Measurements from ENCODE around the gene TBC1D5. TPM values are rescaled to one million over a fixed set of nuclear protein-coding genes. Genes with fewer than 3 reads are reported as not detected.

Gene TBC1D5
- total and polyA plus RNA-seq, 10 donors, result 6.4 to 140 (median 97.1) TPM

DNA sequence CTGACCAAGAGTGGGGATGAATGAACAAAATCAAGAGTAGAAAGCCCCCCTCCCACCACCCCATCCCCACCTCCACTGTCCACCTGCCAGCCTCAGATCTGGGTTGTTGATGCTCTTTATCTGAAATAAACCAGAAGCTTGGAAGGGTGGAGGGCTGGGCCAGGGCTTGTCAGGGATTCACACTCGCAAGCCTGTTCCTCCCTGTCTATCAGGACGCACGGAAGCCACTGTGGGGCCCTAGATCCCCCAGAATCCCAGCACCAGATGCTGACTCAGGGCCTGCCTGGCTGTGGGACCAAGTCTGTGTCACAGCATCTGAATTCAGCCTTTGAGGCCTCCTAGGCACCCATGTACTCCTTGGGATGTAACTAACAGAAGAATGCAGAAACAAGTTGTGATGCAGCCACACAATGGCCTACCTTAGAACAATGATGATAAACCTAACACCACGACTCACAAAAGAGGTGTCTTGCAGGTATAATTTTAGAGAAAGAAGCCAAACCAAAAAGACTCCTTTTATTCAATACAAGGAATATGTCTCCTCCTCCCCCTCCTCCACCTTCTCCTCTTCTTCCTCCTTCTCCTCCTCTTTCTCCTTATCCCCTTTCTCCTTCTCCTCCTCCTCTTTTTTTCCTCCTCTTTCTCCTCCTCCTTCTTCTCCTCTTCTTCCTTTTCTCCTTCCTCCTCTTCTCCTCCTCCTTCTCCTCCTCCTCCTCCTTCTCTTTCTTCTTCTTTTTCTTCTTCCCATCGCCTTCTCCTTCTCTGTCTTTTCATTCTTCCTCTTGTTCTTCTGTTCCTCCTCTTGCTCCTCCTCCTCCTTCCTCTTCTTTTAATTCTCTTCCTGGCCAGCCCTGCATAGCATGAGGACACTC is 623.0 kb downstream of the TBC1D5 start:
- no peak for TF ChIP-seq POLR2A (IDR thresholded peaks at IDR 0.05)
- TF ChIP-seq, protein P1, sequence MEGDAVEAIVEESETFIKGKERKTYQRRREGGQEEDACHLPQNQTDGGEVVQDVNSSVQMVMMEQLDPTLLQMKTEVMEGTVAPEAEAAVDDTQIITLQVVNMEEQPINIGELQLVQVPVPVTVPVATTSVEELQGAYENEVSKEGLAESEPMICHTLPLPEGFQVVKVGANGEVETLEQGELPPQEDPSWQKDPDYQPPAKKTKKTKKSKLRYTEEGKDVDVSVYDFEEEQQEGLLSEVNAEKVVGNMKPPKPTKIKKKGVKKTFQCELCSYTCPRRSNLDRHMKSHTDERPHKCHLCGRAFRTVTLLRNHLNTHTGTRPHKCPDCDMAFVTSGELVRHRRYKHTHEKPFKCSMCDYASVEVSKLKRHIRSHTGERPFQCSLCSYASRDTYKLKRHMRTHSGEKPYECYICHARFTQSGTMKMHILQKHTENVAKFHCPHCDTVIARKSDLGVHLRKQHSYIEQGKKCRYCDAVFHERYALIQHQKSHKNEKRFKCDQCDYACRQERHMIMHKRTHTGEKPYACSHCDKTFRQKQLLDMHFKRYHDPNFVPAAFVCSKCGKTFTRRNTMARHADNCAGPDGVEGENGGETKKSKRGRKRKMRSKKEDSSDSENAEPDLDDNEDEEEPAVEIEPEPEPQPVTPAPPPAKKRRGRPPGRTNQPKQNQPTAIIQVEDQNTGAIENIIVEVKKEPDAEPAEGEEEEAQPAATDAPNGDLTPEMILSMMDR (IDR thresholded peaks at IDR 0.05 in 8 of 11, conservative IDR thresholded peaks at IDR 0.05 in 3 of 11), result no peak
- no peaks in the 10 kb centered on the region for H3K36me3 ChIP-seq
- no peaks in the 10 kb centered on the region for H3K4me1 ChIP-seq
- peaks cover 0 to 14% (median 0%) of the 10 kb centered on the region in 8 donors for H3K9me3 ChIP-seq
- H3K27me3 ChIP-seq (replicated peaks in 1 of 7), result no peaks in the 10 kb centered on the region
- intact Hi-C loops (cut with DNase I; ENCODE audit: low total_unique reads), result no loop called here
- 72 to 89% (median 83%) methylated on average over 5 of the region's 5 CpGs for WGBS, 5 donors
- no peak overlapping the region for H3K27ac ChIP-seq
- no peak overlapping the region for H3K4me3 ChIP-seq
- no peak for DNase-seq

DNA sequence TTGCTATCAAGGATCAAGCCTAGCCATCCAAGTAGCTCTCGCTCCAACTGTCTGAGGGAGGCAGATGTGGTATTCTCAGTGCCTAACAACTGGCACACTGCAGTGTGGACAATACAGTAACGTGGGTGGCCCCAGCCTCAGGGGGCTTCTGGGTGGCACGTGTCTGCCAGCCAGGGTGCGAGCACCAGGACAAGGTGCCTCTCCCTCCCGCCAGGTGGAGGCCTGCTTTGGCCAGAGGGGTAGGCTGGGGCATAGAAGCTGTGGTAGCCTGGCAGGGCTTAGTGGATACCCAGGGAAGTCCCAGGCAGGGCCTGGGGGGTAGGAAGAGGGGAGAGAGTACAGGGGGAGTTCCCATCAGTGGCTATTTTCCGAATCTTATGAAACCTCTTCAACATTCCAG is 623.7 kb downstream of the TBC1D5 start:
- Histone ChIP-seq H3K27ac (no peak overlapping the region), H3K4me3 (no peak overlapping the region), H3K36me3 (no peaks in the 10 kb centered on the region), H3K27me3 (replicated peaks in 1 of 7) (no peaks in the 10 kb centered on the region), H3K4me1 (no peaks in the 10 kb centered on the region), H3K9me3 (peaks cover 0 to 17% (median under 1%) of the 10 kb centered on the region in 8 donors)
- 91 to 97% (median 92%) methylated on average over 5 to 6 of the region's 6 CpGs for WGBS, 5 donors
- intact Hi-C loops (cut with DNase I; ENCODE audit: low total_unique reads), result no loop called here
- no peak for DNase-seq
- no peak for TF ChIP-seq POLR2AphosphoS5 (IDR thresholded peaks at IDR 0.05)
- TF ChIP-seq, protein P1 (IDR thresholded peaks at IDR 0.05 in 8 of 11, conservative IDR thresholded peaks at IDR 0.05 in 3 of 11), result no peak
- no peak for TF ChIP-seq POLR2A (IDR thresholded peaks at IDR 0.05)

DNA sequence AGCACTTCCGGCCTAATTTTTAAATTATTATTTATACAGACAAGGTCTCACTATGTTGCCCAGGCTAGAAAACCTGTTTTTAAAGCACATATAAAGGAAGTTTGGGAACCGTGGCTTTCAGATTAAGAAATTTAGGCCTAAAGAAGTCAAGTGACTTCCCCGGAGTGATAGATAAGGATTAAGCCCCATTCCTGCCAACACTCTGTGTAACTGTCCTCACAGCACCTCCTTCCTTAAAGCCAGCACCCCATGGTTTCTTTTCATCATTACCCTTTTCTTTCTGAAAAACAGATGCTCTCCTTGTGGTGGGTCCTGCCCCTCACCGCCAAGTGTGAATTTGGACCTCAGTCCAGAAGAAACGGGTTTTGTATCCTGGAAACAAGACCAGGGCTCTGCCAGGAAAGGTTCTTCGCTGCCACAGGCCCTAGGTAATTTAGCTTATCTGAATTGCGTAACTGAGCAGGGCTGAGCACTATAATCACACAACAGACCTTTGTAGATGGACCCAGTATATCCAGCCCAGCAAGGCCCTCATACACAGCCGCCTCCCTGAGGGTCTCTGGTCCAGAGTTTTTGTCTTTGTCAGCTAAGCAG is 626.3 kb downstream of the TBC1D5 start:
- no peaks in the 10 kb centered on the region for H3K27me3 ChIP-seq (replicated peaks in 1 of 7)
- H3K4me3 ChIP-seq, result no peak overlapping the region
- no peak for TF ChIP-seq POLR2A (IDR thresholded peaks at IDR 0.05)
- TF ChIP-seq, protein P1 (IDR thresholded peaks at IDR 0.05 in 8 of 11, conservative IDR thresholded peaks at IDR 0.05 in 3 of 11), result no peak
- TF ChIP-seq POLR2AphosphoS5 (IDR thresholded peaks at IDR 0.05), result no peak
- no peak for DNase-seq
- no peaks in the 10 kb centered on the region for H3K36me3 ChIP-seq
- no peak overlapping the region for H3K27ac ChIP-seq
- H3K9me3 ChIP-seq, result peaks cover 0 to 17% (median 2%) of the 10 kb centered on the region in 8 donors
- intact Hi-C loops (cut with DNase I; ENCODE audit: low total_unique reads), result no loop called here
- 88 to 95% (median 89%) methylated on average over 8 of the region's 8 CpGs for WGBS, 5 donors
- H3K4me1 ChIP-seq, result peaks cover 0 to under 1% (median 0%) of the 10 kb centered on the region in 6 donors

DNA sequence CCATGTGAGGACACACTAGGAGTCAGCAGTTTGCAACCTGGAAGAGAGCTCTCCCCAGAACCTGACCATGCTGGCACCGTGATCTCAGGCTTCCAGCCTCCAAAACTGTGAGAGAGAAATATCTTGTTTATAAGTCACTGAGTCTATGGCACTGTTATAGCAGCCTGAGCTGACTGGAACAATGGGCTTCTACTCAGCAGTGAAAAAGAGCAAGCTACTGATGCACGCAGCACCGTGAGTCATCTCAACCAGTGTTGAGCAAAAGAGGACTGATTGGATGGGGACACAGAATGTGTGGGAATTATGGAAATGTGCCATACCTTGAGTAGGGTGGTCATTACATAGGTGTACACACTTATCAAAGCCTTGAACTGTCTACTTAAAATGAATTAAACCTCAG is 627.2 kb downstream of the TBC1D5 start:
- no peak overlapping the region for H3K27ac ChIP-seq
- H3K27me3 ChIP-seq (replicated peaks in 1 of 7), result no peaks in the 10 kb centered on the region
- peaks cover 0 to 17% (median 2%) of the 10 kb centered on the region in 8 donors for H3K9me3 ChIP-seq
- TF ChIP-seq, protein P1 (IDR thresholded peaks at IDR 0.05 in 8 of 11, conservative IDR thresholded peaks at IDR 0.05 in 3 of 11), result no peak
- no peak for TF ChIP-seq POLR2A (IDR thresholded peaks at IDR 0.05)
- no peak for TF ChIP-seq POLR2AphosphoS5 (IDR thresholded peaks at IDR 0.05)
- intact Hi-C loops (cut with DNase I; ENCODE audit: low total_unique reads), result no loop called here
- WGBS, 5 donors, result 85 to 100% (median 96%) methylated on average over 3 of the region's 3 CpGs
- DNase-seq, result no peak
- H3K4me1 ChIP-seq, result peaks cover 0 to 8% (median 0%) of the 10 kb centered on the region in 6 donors
- no peaks in the 10 kb centered on the region for H3K36me3 ChIP-seq
- H3K4me3 ChIP-seq, result no peak overlapping the region
